Stimulated activated CD8-positive, alpha-beta memory T cell treated with anti-CD3 and anti-CD28 coated beads, Interleukin-7, amount 100 ng/mL, for 24 hours (primary cell): ENCODE data around the gene MUSTN1.

Experiments
- DNase-seq: peaks from one replicate; pipeline ENCODE4 v3.0.0-alpha.2; 2020; ENCODE audit warnings: low read depth

MUSTN1 gene

DNA sequence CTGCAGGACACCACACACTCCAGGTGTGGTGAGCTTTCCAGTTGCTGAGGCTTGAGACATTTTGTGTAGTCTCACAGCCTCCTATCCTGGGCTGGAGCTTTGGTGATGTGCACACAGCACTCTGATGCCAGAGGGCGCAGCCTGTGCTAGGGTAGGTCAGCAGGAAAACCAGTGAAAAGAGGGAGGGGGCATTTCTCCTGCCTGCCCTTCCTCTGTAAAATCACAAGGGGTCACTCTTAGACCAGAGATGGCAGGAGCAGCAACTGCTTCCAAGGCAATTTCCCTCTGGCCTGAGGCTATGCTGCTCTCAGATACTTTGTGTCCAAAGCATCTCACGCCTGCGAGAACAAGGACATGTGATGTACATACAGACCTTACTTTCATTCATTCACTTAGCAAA lies 16.5 kb upstream of the MUSTN1 start:
- DNase-seq: no peak

GRCh38 chr3:52849656-52850055 lies 14.8 kb upstream of the MUSTN1 start:
- no peak for DNase-seq

GRCh38 chr3:52848617-52849016 lies 13.8 kb upstream of the MUSTN1 start:
- no peak for DNase-seq

DNA sequence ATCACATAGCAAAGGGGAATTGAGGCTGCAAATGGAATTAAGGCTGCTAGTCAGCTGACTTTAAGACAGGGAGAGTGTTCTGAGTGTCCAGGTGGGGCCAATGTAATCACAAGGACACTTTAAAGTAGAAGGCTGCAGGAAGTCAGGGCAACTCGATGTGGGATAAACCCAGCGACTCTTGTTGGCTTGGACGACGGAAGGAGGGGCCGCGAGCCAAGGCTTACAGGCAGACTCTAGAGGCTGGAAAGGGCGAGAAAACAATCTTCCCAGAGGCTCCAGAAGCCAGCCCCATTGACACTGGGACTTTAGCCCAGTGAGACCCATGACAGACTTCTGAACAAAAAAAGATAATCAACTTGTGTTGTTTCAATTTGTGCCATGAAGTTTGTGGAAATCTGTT lies 12.9 kb upstream of the MUSTN1 start:
- no peak for DNase-seq

GRCh38 chr3:52847241-52847640 lies 12.4 kb upstream of the MUSTN1 start:
- DNase-seq: no peak

DNA sequence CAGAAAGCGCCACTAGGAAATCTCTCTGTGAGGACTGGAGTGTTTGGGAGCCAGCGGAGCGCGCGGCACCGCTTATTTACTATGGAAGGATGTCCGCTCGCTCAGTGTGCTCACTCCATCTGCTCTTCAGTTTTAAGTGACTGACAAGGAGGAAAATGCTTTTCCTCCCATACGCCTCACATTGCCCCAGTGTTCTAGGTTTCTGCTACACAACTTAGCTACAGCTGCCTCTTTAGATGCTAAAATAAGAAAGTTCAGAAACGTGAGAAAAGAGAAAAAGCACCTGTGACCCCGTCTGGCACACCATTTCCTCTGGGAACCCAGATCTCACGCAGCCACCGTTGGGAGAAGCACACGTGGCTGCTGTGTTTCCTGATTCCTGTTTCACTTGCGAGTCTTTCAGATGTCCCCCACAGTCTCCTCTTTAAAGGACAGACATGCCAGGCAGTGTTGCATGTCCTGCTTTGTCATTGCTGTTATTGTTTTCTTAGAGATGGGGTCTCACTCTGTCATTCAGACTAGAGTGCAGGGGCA lies 11.7 kb upstream of the MUSTN1 start:
- DNase-seq: no peak

DNA sequence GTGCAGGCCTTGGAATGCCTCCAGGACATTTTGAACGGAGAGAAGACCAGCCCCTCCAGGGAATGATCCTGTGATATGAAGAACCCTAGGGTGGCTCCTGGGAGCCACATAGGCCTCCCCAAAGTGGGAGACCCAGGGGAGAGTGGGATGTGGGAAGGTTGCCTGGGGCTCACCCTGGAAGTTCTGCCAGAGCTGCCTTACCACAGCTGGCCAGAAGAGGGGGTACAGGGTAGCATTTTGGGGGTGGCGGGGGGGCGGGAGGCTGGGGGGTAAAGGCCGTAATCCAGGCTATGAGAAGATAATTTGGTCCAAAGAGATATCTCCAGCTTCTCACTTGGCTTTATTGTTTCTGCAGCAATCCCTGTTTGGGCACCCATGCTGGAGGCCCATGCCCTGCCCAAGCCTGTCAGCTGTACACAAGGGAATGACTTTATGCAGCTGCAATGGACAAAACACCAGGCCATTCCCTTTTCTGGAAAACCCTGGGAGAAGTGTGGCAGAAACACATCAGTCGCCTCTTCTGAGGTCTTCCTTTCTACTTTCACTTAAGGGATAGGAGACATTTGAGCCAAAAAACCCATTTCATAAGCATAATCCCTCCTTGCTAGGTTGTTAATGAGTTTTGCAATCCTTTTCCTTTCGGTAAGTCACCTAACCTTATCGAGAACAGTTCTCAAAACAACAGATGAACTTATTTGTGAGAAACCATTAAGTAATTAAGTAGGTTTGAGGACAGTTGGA lies 11.0 kb upstream of the MUSTN1 start:
- DNase-seq: no peak

DNA sequence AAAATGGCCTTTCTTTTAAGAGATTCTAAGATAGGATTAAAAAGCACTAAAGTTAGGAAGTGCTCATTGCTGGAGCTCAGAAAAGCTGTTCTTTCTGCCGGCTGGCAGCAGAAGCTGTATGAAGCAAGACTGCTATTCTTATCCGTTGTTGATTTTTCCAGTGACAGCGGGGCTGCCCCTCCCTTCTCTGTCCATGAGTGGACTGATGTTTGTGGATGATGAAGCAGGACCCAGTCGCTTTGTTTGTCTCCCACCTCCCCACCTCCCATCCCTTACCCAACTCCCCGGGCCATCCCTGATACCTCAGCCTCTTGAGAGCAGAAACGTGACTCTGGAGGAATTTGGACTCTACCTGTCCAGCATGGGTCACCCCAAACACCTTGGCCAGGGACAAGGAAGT lies 10.3 kb upstream of the MUSTN1 start:
- no peak for DNase-seq

- DNase-seq: no peak
Observed at GRCh38 chr3:52844290-52844975, 9.6 kb upstream of the MUSTN1 start.

- no peak for DNase-seq
Observed at GRCh38 chr3:52843881-52844280, 9.1 kb upstream of the MUSTN1 start.

- no peak for DNase-seq
Observed at GRCh38 chr3:52843108-52843865, 8.5 kb upstream of the MUSTN1 start.

DNA sequence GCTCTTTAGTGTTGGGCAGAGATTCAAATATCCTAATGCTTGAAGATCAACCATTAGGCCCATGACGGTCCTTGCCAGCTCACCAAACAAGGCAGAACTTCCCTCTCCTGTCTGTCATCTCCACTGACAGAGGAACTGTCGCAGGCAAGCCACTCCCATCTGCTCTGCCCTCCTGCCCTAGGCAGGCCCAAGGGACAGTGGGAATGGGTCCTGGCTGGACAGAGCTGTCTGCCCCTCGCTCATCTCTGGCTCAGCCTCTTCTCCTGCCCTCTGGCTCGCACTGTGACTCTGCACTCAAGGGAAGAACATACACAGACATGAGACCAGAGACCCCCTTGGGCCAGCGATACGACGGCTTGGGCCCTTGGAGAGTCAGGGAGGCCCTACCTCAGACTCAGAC lies 7.6 kb upstream of the MUSTN1 start:
- DNase-seq: no peak

DNA sequence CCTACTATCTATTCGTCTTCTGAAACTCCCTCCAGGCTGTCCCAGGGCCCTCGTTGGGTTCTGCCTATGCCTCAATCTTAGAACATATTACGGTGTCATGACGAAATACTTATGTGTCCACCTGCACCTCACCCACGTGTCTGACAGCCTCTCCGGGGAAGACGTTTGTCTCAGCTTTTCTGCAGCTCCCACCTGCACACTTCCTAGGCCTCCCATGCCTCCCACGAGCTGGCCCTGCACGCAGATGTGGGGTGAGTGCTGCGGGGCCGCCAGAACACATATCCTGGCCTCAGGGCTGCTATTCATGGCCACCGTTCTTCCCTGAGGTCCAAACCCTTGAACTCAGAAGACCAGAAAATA lies 7.1 kb upstream of the MUSTN1 start:
- DNase-seq: no peak

- DNase-seq: no peak
Observed at GRCh38 chr3:52841211-52841980, 6.6 kb upstream of the MUSTN1 start.

GRCh38 chr3:52839892-52840545 lies 5.2 kb upstream of the MUSTN1 start:
- DNase-seq: no peak

DNA sequence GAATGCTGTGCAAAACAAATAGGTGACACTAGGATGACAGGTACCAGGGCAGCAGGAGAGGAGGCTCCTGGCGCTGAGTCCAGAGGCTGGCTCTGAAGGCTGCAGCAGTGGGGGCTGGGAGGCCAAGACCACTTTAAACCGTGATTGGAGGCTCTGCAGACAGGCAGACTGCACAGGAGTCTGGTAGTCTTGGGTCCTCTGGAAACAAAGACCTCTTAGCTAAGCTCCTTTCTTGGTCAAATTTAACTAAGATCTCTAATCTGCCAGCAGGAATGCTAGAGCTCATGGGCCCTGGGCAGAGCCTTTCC lies 4.4 kb upstream of the MUSTN1 start:
- DNase-seq: no peak

- no peak for DNase-seq
Observed at GRCh38 chr3:52838561-52839267, 3.9 kb upstream of the MUSTN1 start.

GRCh38 chr3:52836986-52837385 lies 2.2 kb upstream of the MUSTN1 start:
- DNase-seq: no peak

DNA sequence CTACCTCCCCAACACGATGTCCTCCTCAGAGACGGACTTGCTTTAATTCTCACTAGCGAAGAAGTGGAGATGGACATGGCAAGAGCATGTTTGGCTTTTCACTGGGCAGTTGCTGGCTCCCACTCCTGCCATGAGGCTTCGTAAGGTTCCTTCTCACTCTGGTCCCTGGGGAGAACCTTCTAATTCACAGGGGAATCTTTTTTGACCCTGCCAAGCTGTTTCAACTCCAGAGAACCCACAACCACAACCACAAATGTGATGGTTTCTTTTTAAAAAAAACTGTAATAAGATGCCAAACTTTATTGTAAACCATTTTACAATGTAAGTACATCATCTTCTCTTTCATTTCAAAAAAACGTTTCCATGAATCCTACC lies 1.6 kb upstream of the MUSTN1 start:
- no peak for DNase-seq

- DNase-seq: no peak
Observed at GRCh38 chr3:52835766-52836470, 1.1 kb upstream of the MUSTN1 start.

GRCh38 chr3:52833202-52833601 lies 1.6 kb downstream of the MUSTN1 start:
- DNase-seq: no peak
